Natural killer cell (primary cell): ENCODE measurements around the gene ZNF611. TPM values are rescaled to one million over a fixed set of nuclear protein-coding genes. Genes with fewer than 3 reads are reported as not detected.

Experiments used
- ATAC-seq, 3 donors: fragments of 150-1000 bp in 2 of 3; fragments of 200-7000 bp in 1 of 3; cut with Tn5 transposase; 1 replicate in 1 of 3; 2 replicates in 2 of 3; pipeline ENCODE4 v1.10.0; 2021; ENCODE audit warnings: mild to moderate bottlenecking in 2 of 3, moderate library complexity in 2 of 3
- DNase-seq, 2 donors: peaks; one replicate each; pipeline versions ENCODE4 v3.0.0 to v3.0.0-alpha.2; 2013 to 2021; ENCODE audit warnings: mixed read lengths in 1 of 2
- H3K27ac ChIP-seq: one replicate; pipeline ENCODE4 v1.5.1; 2013; ENCODE audit warnings: mild to moderate bottlenecking, low read length
- H3K27me3 ChIP-seq: one replicate; pipeline ENCODE4 v1.6.1; 2013; ENCODE audit warnings: low read length; ENCODE audit not compliant: control insufficient read depth, insufficient read depth
- H3K36me3 ChIP-seq: one replicate; pipeline ENCODE4 v1.6.1; 2013; ENCODE audit warnings: low read length; ENCODE audit not compliant: control insufficient read depth, insufficient read depth
- H3K4me1 ChIP-seq: one replicate; pipeline ENCODE4 v1.6.1; 2013; ENCODE audit warnings: low read length; ENCODE audit not compliant: control insufficient read depth, insufficient read depth
- H3K4me3 ChIP-seq: one replicate; pipeline ENCODE4 v1.5.1; 2013; ENCODE audit warnings: low read length
- H3K9me3 ChIP-seq: one replicate; pipeline ENCODE4 v1.6.1; 2013; ENCODE audit warnings: low read length; ENCODE audit not compliant: control insufficient read depth, insufficient read depth
- H3K27ac Mint-ChIP-seq, 2 donors: one replicate each; pipeline ENCODE4 v1.8.0; 2022; ENCODE audit warnings: mild to moderate bottlenecking in 2 of 2, mixed read lengths in 2 of 2, moderate library complexity in 1 of 2
- H3K27me3 Mint-ChIP-seq, 2 donors: one replicate each; pipeline ENCODE4 v1.8.0; 2022; ENCODE audit warnings: low read depth in 2 of 2, mixed read lengths in 2 of 2
- H3K36me3 Mint-ChIP-seq: one replicate; pipeline ENCODE4 v1.8.0; 2022; ENCODE audit warnings: mixed read lengths
- H3K4me1 Mint-ChIP-seq, 2 donors: one replicate each; pipeline ENCODE4 v1.8.0; 2022; ENCODE audit warnings: mixed read lengths in 2 of 2
- H3K4me3 Mint-ChIP-seq: one replicate; pipeline ENCODE4 v1.8.0; 2022; ENCODE audit warnings: mild to moderate bottlenecking, moderate library complexity, mixed read lengths
- H3K9me3 Mint-ChIP-seq, 2 donors: one replicate each; pipeline ENCODE4 v1.8.0; 2022; ENCODE audit warnings: mixed read lengths in 2 of 2
- WGBS: methylation state at CpG from one replicate; pipeline ENCODE4 v1.1.7; 2013; ENCODE audit warnings: missing lambda C conversion rate; ENCODE audit not compliant: insufficient coverage; 5-methylcytosine and 5-hydroxymethylcytosine counted together
- intact Hi-C: fragments of 100-400 bp; cut with micrococcal nuclease; formaldehyde crosslinking; loops from one replicate; pipeline ENCODE4 v1.14.2; 2022
- total RNA-seq, 4 donors: library from RNA; stranded (reverse); fragments of 120-200 nt in 1 of 4; gene quantifications; one replicate each; pipeline versions ENCODE4 v1.2.3 to v1.2.4, GENCODE V29; 2013 to 2022
- TF ChIP-seq, protein P1 (sequence below): fragments of 200-600 bp; IDR thresholded peaks from one replicate; pipeline ENCODE4 v1.8.0; 2022; ENCODE audit warnings: antibody characterized with exemption

Gene ZNF611
- total RNA-seq, 3 donors from 2014 or later (not counting 1 experiment from before 2014, with no cell fraction given), result 41.2 to 58.0 (median 44.2) TPM

DNA sequence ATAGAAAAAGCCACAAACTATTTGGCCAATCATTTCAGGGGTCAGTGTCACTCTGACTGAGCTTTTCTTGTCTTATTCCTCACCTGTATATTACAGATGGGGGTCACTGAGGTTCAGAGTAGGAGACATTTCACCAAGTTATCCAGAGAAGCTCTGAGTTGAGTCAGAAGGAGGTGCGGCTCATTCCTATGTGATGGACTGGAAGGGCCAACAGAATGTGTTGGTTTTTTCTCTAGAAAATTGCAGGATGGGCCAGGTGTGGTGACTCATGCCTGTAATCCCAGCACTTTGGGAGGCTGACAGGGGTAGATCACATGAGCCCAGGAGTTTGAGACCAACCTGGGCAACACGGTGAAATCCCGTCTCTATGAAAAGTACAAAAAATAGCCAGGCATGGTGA lies 72.2 kb downstream of the ZNF611 start:
- 86% methylated on average over 3 of the region's 3 CpGs for WGBS
- H3K27ac Mint-ChIP-seq, result no peak overlapping the region
- DNase-seq (no peak), ATAC-seq (no peak)
- Histone ChIP-seq H3K36me3 (peaks cover 19% of the 10 kb centered on the region), H3K27me3 (no peaks in the 10 kb centered on the region), H3K4me3 (no peak overlapping the region), H3K27ac (no peak overlapping the region), H3K4me1 (no peaks in the 10 kb centered on the region), H3K9me3 (no peaks in the 10 kb centered on the region)
- H3K9me3 Mint-ChIP-seq, result no peaks in the 10 kb centered on the region
- TF ChIP-seq, protein P1, sequence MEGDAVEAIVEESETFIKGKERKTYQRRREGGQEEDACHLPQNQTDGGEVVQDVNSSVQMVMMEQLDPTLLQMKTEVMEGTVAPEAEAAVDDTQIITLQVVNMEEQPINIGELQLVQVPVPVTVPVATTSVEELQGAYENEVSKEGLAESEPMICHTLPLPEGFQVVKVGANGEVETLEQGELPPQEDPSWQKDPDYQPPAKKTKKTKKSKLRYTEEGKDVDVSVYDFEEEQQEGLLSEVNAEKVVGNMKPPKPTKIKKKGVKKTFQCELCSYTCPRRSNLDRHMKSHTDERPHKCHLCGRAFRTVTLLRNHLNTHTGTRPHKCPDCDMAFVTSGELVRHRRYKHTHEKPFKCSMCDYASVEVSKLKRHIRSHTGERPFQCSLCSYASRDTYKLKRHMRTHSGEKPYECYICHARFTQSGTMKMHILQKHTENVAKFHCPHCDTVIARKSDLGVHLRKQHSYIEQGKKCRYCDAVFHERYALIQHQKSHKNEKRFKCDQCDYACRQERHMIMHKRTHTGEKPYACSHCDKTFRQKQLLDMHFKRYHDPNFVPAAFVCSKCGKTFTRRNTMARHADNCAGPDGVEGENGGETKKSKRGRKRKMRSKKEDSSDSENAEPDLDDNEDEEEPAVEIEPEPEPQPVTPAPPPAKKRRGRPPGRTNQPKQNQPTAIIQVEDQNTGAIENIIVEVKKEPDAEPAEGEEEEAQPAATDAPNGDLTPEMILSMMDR, result no peak
- H3K36me3 Mint-ChIP-seq, result peaks cover 13% of the 10 kb centered on the region
- no peak overlapping the region for H3K4me3 Mint-ChIP-seq
- intact Hi-C loops, result no loop called here
- H3K4me1 Mint-ChIP-seq, result peaks cover 9 to 18% of the 10 kb centered on the region in 2 donors
- H3K27me3 Mint-ChIP-seq, result no peaks in the 10 kb centered on the region

DNA sequence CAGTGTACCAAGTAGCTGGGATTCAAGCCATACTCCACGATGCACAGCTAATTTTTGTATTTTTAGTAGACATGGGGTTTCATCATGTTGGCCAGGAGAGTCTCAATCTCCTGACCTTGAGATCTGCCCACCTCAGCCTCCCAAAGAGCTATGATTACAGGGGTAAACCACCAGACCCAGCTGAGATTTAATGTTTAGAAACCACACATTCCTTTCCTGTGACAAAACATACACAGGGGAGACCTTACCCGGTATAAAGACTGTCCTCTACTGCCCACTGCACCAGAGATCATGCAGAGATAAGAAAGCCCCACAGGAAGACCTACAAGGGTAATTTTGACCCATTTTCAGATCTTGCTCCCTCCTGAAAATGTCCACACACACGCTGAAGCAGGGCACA lies 73.9 kb downstream of the ZNF611 start:
- 18% methylated on average over 2 of the region's 3 CpGs for whole genome bisulfite sequencing
- no peak overlapping the region for H3K4me3 ChIP-seq
- H3K4me3 Mint-ChIP-seq, result no peak overlapping the region
- peaks cover 9 to 18% of the 10 kb centered on the region in 2 donors for H3K4me1 Mint-ChIP-seq
- H3K27me3 ChIP-seq, result no peaks in the 10 kb centered on the region
- DNase-seq, result no peak
- no peak for ATAC-seq
- TF ChIP-seq, protein P1, result no peak
- H3K36me3 ChIP-seq, result peaks cover 23% of the 10 kb centered on the region
- H3K4me1 ChIP-seq, result no peaks in the 10 kb centered on the region
- H3K9me3 ChIP-seq, result no peaks in the 10 kb centered on the region
- intact Hi-C loops, result no loop called here
- H3K27me3 Mint-ChIP-seq, result no peaks in the 10 kb centered on the region
- no peak overlapping the region for H3K27ac ChIP-seq
- no peak overlapping the region for H3K27ac Mint-ChIP-seq
- no peaks in the 10 kb centered on the region for H3K9me3 Mint-ChIP-seq
- peaks cover 13% of the 10 kb centered on the region for H3K36me3 Mint-ChIP-seq

DNA sequence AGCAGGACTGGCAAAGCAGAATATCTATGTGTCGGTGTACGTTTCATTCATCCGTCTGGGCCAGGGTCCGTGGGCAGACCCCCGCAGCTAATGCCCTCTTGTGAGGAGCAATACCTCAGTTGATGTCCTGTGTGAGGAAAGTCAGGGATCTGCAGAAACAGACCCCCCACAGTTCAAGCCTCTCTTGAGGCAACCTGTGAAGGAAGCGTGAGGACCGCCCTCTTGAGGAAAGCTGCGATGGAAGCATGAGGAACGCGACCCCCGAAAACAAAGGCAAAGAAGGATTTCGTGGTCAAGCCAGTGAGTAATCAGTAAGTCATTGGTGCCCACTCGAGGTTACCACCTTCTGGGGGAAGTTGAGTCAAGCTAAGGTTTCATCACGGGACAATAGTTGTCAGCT lies 75.8 kb downstream of the ZNF611 start:
- Histone ChIP-seq H3K27ac (no peak overlapping the region), H3K4me3 (no peak overlapping the region), H3K27me3 (no peaks in the 10 kb centered on the region), H3K36me3 (peaks cover 38% of the 10 kb centered on the region), H3K9me3 (no peaks in the 10 kb centered on the region), H3K4me1 (no peaks in the 10 kb centered on the region)
- no peaks in the 10 kb centered on the region for H3K27me3 Mint-ChIP-seq
- DNase-seq (no peak), ATAC-seq (no peak)
- intact Hi-C loops, result no loop called here
- H3K4me1 Mint-ChIP-seq, result peaks cover 9 to 18% of the 10 kb centered on the region in 2 donors
- TF ChIP-seq, protein P1, result no peak
- no peak overlapping the region for H3K4me3 Mint-ChIP-seq
- H3K36me3 Mint-ChIP-seq, result peaks cover 13% of the 10 kb centered on the region
- H3K9me3 Mint-ChIP-seq, result no peaks in the 10 kb centered on the region
- H3K27ac Mint-ChIP-seq, result peak overlapping the region; percentile 5 to 20
- 83% methylated on average over 14 of the region's 14 CpGs for WGBS

DNA sequence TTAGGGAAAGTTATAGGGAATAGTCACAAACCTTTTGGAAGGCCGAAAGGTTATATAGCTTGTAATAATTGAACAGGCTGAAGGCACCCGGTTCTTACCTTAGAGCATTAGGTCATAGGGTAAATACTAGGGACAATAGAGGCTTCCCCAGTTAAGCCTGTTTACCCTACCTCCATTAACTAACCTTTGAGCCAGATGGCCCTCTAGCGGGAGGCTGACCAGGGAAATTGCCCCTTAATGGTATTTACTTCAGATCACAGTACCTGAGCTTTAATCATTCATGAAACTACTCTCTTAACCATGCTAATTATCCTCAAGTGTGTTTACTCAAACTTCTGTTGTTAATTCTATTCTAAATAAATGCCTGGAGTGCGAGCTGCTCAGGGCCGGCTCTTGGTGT lies 76.2 kb downstream of the ZNF611 start:
- Histone ChIP-seq H3K36me3 (peaks cover 41% of the 10 kb centered on the region), H3K27me3 (no peaks in the 10 kb centered on the region), H3K4me3 (no peak overlapping the region), H3K27ac (no peak overlapping the region), H3K9me3 (no peaks in the 10 kb centered on the region), H3K4me1 (no peaks in the 10 kb centered on the region)
- ATAC-seq, result no peak
- Mint-ChIP-seq H3K27ac (no peak overlapping the region), H3K27me3 (no peaks in the 10 kb centered on the region), H3K4me3 (no peak overlapping the region), H3K4me1 (peaks cover 9 to 18% of the 10 kb centered on the region in 2 donors), H3K9me3 (no peaks in the 10 kb centered on the region), H3K36me3 (peaks cover 17% of the 10 kb centered on the region)
- 88% methylated on average over 4 of the region's 5 CpGs for WGBS
- no peak for DNase-seq
- TF ChIP-seq, protein P1, result no peak
- intact Hi-C loops, result no loop called here
